Endothelial cell of umbilical vein (primary cell): Measurements from ENCODE around the gene RGS10. TPM values are rescaled to one million over a fixed set of nuclear protein-coding genes. Genes with fewer than 3 reads are reported as not detected.
A peak's percentile ranks its signal among the peaks of the same experiment; 100 is the strongest.

Source experiments
- BruUV-seq: library from RNA; stranded (reverse); fragments of 400-500 nt; replicated peaks from 2 replicates; lab custom pipeline; 2021; lab: Mats Ljungman, UMichigan
- CTCF ChIA-PET: fragments of 300-600, 350-600 bp; sonication (Branson Sonifier 250); formaldehyde crosslinking; loops from one replicate; lab custom pipeline; 2021; ENCODE audit warnings: antibody characterized with exemption, inconsistent platforms; lab: Charles Lee
- POLR2A ChIA-PET: fragments of 300-600, 350-600 bp; sonication (Branson Sonifier 250); formaldehyde crosslinking; loops from one replicate; lab custom pipeline; 2021; ENCODE audit warnings: antibody characterized with exemption, inconsistent platforms; lab: Charles Lee
- DNase-seq: peaks from one replicate; pipeline ENCODE4 v3.0.0-alpha.2; 2011; ENCODE audit warnings: low read depth, low spot score
- FAIRE-seq: peaks from 2 replicates; lab custom pipeline; 2011; peaks lifted over from hg19 to GRCh38; lab: Jason Lieb, UNC
- H2AFZ ChIP-seq: 2 replicates; pipeline ENCODE4 v1.6.0; 2012; ENCODE audit warnings: low read depth, low read length, control low read depth, inconsistent platforms
- H3K27ac ChIP-seq: 2 replicates; pipeline ENCODE4 v1.5.1; 2011; ENCODE audit warnings: low read depth, mild to moderate bottlenecking, control low read depth, low read length, moderate library complexity; ENCODE audit not compliant: insufficient read depth
- H3K27me3 ChIP-seq, 2 experiments: 2 replicates each; pipeline versions ENCODE4 v1.6.0 to v1.6.1; 2011; ENCODE audit warnings: low read length in 2 of 2, mixed read lengths in 1 of 2; ENCODE audit not compliant: control insufficient read depth in 2 of 2, insufficient read depth in 2 of 2
- H3K36me3 ChIP-seq, 2 experiments: 2 replicates in 1 of 2; 3 replicates in 1 of 2; pipeline ENCODE4 v1.5.1; 2011; ENCODE audit warnings: low read length in 2 of 2, mild to moderate bottlenecking in 1 of 2, moderate library complexity in 1 of 2; ENCODE audit not compliant: control insufficient read depth in 2 of 2, insufficient read depth in 2 of 2; ENCODE audit errors: extremely low read depth in 1 of 2
- H3K4me1 ChIP-seq: 3 replicates; pipeline ENCODE4 v1.5.1; 2011; ENCODE audit warnings: mild to moderate bottlenecking, low read length; ENCODE audit not compliant: control insufficient read depth, insufficient read depth; ENCODE audit errors: extremely low read depth
- H3K4me2 ChIP-seq: 2 replicates; pipeline ENCODE4 v1.6.1; 2011; ENCODE audit warnings: low read length, control low read depth, mixed read lengths; ENCODE audit not compliant: insufficient read depth
- H3K4me3 ChIP-seq, 3 experiments: fragments of 200-600 bp in 1 of 3; sonication (generic), shearing (Covaris generic) in 1 of 3; replicated peaks in 1 of 3; 2 replicates each; pipeline ENCODE4 v1.5.1; 2011 to 2016; ENCODE audit warnings: control low read depth in 3 of 3, low read length in 3 of 3, mild to moderate bottlenecking in 2 of 3, inconsistent platforms in 1 of 3, low read depth in 1 of 3, moderate library complexity in 1 of 3; ENCODE audit not compliant: insufficient read depth in 1 of 3
- H3K79me2 ChIP-seq: 2 replicates; pipeline ENCODE4 v1.6.0; 2012; ENCODE audit warnings: low read length, inconsistent platforms; ENCODE audit not compliant: control insufficient read depth, insufficient read depth
- H3K9ac ChIP-seq: replicated peaks from 2 replicates; pipeline ENCODE3; 2011; ENCODE audit warnings: low read length, control low read depth; ENCODE audit not compliant: insufficient read depth; ENCODE audit errors: extremely low read depth
- H3K9me1 ChIP-seq: replicated peaks from 3 replicates; pipeline ENCODE4 v1.6.0; 2011; ENCODE audit warnings: mild to moderate bottlenecking, low read length; ENCODE audit not compliant: control insufficient read depth, insufficient read depth; ENCODE audit errors: extremely low read depth
- H3K9me3 ChIP-seq: replicated peaks from 2 replicates; pipeline ENCODE4 v1.5.1; 2012; ENCODE audit warnings: low read length, inconsistent platforms; ENCODE audit not compliant: control insufficient read depth, insufficient read depth
- H4K20me1 ChIP-seq: replicated peaks from 2 replicates; pipeline ENCODE3; 2011; ENCODE audit warnings: mild to moderate bottlenecking, low read length; ENCODE audit not compliant: control insufficient read depth, insufficient read depth; ENCODE audit errors: extremely low read depth
- CTCF ChIP-seq, 2 donors: IDR thresholded peaks; 1 replicate in 1 of 2; 2 replicates in 1 of 2; pipeline ENCODE4 v1.5.1; 2011; ENCODE audit warnings: low read length in 2 of 2, mild to moderate bottlenecking in 2 of 2, moderate library complexity in 2 of 2, control low read depth in 1 of 2, inconsistent platforms in 1 of 2, low read depth in 1 of 2; ENCODE audit not compliant: insufficient read depth in 1 of 2; ENCODE audit errors: extremely low read depth in 1 of 2
- EZH2 ChIP-seq: IDR thresholded peaks from 2 replicates; pipeline ENCODE4 v1.6.1; 2012; ENCODE audit warnings: borderline replicate concordance, low read depth, mild to moderate bottlenecking, moderate library complexity, low read length, inconsistent platforms; ENCODE audit not compliant: severe bottlenecking
- FOS ChIP-seq: IDR thresholded peaks from 2 replicates; pipeline ENCODE4 v1.6.1; 2011; ENCODE audit warnings: mild to moderate bottlenecking, low read length, moderate library complexity, borderline replicate concordance; ENCODE audit not compliant: insufficient read depth
- GATA2 ChIP-seq: IDR thresholded peaks from 2 replicates; pipeline ENCODE4 v1.7.0; 2011; ENCODE audit warnings: low read depth, mild to moderate bottlenecking, moderate library complexity, mixed read lengths, low read length; ENCODE audit not compliant: insufficient read length, insufficient read depth
- JUN ChIP-seq: IDR thresholded peaks from 2 replicates; pipeline ENCODE4 v1.6.1; 2011; ENCODE audit warnings: borderline replicate concordance, low read depth; ENCODE audit not compliant: insufficient read length, insufficient read depth
- MYC ChIP-seq: IDR thresholded peaks from one replicate; pipeline ENCODE4 v1.6.1; 2011; ENCODE audit warnings: mild to moderate bottlenecking, low read depth, low read length
- POLR2A ChIP-seq: IDR thresholded peaks from 2 replicates; pipeline ENCODE4 v1.6.1; 2012; ENCODE audit warnings: low read depth, mild to moderate bottlenecking, control low read depth, low read length
- POLR2AphosphoS5 ChIP-seq: IDR thresholded peaks from 2 replicates; pipeline ENCODE4 v1.6.1; 2012; ENCODE audit warnings: low read depth, mild to moderate bottlenecking, control low read depth, low read length, moderate library complexity; ENCODE audit not compliant: insufficient read depth
- dilution Hi-C: fragments of 300-500 bp; cut with MboI; formaldehyde crosslinking; loops from one replicate; pipeline ENCODE4 v1.15.0; 2019; ENCODE audit warnings: low sequenced_read_pairs; ENCODE audit not compliant: extremely low pct_ligation_motif_present
- intact Hi-C: fragments of 100-400 bp; cut with micrococcal nuclease; formaldehyde crosslinking; loops from one replicate; pipeline ENCODE4 v1.10.0; 2022
- polyA plus RNA-seq, 4 experiments: library from polyadenylated mRNA; depleted of rRNA in 3 of 4; stranded (reverse) in 3 of 4; unstranded in 1 of 4; fragments of >200 nt; gene quantifications; 2 replicates each; pipeline versions ENCODE4 v1.2.1 to v1.2.3, GENCODE V29; 2011 to 2012; ENCODE audit warnings: missing spikeins in 1 of 4
- total RNA-seq: library from RNA; stranded (reverse); gene quantifications from 2 replicates; pipeline ENCODE4 v1.2.3, GENCODE V29; 2021
- TF ChIP-seq, protein P1 (sequence below): IDR thresholded peaks from 2 replicates; pipeline ENCODE4 v1.6.1; 2011; ENCODE audit not compliant: insufficient read depth, insufficient read length

RGS10 gene
- total and polyA plus RNA-seq, 2 donors (not counting 3 experiments of a cell fraction or from before 2014, with no cell fraction given) = 7.8 to 22.4 TPM

- Histone ChIP-seq H2AFZ (peak overlapping the region; percentile 41), H3K4me1 (peaks cover 28% of the 10 kb centered on the region)
Observed at GRCh38 chr10:119516381-119517234, 25.9 kb downstream of the RGS10 start.

More at GRCh38 chr10:119516381-119517234, 25.9 kb downstream of the RGS10 start:
- no peaks in the 10 kb centered on the region for H3K9me1 ChIP-seq
- FAIRE-seq (no peak), DNase-seq (no peak)
- H3K4me2 ChIP-seq = no peak overlapping the region
- no peak for TF ChIP-seq MYC
- TF ChIP-seq GATA2 = no peak
- no peak for TF ChIP-seq POLR2AphosphoS5
- no peak for TF ChIP-seq JUN
- TF ChIP-seq, protein P1, sequence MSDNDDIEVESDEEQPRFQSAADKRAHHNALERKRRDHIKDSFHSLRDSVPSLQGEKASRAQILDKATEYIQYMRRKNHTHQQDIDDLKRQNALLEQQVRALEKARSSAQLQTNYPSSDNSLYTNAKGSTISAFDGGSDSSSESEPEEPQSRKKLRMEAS = no peak
- no peak for TF ChIP-seq POLR2A
- TF ChIP-seq CTCF (IDR thresholded peaks at IDR 0.05; ENCODE audit: extremely low read depth in 1 of 2, insufficient read depth in 1 of 2, low read depth in 1 of 2, low read length in 2 of 2) = no peak
- TF ChIP-seq EZH2 = no peak
- no peak for TF ChIP-seq FOS
- H3K9ac ChIP-seq = no peak overlapping the region
- H3K27me3 ChIP-seq = no peaks in the 10 kb centered on the region
- no peaks in the 10 kb centered on the region for H3K9me3 ChIP-seq
- ChIA-PET CTCF (interaction anchor here (1.6 to 2.9 kb wide), 5 partner anchors 10 to 71 kb away, joined by 4 to 7 read pairs (median 6); partner anchors contain the start of gene RGS10), POLR2A (no interaction called here)
- no peak overlapping the region for H3K27ac ChIP-seq
- H3K79me2 ChIP-seq = no peaks in the 10 kb centered on the region
- H3K4me3 ChIP-seq = no peak overlapping the region
- no peaks in the 10 kb centered on the region for H4K20me1 ChIP-seq
- dilution Hi-C loops (no loop called here), intact Hi-C loops (no loop called here)
- no TSS peak for BruUV-seq
- no peaks in the 10 kb centered on the region for H3K36me3 ChIP-seq
